Measurements from ENCODE around the gene TNFRSF1A. TPM values are rescaled to one million over a fixed set of nuclear protein-coding genes. Genes with fewer than 3 reads are reported as not detected.

Gene TNFRSF1A
- total RNA-seq, 4 donors from 2014 or later = 121 to 190 (median 134) TPM

DNA sequence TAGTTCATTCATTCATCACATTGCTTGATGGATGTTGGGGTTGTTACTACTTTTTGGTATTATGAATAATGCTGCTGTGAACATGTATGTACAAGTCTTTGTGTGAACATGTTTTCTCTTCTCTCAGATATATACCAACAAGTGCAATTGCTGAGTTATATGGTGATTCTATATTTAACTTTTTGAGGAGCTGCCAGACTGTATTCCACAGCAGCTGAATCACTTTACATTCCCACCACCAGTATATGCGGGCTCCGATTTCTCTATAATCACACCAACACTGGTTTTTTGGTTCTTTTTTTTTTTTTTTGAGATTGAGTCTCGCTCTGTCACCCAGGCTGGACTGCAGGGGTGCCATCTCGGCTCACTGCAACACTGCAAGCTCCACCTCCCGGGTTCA, 53.6 kb downstream of the TNFRSF1A start:
- Histone ChIP-seq H3K4me1 (peaks cover 0 to 52% (median 18%) of the 10 kb centered on the region in 3 donors), H3K4me3 (no peak overlapping the region), H3K27ac (peak overlapping the region in 3 of 4 donors; percentile 56 to 65 (median 62)), H3K27me3 (no peaks in the 10 kb centered on the region), H3K36me3 (no peaks in the 10 kb centered on the region), H3K9me3 (no peaks in the 10 kb centered on the region)
- whole genome bisulfite sequencing, 2 donors = 41 to 45% methylated on average over 5 of the region's 5 CpGs
- no peak for DNase-seq
- intact Hi-C loops (cut with DNase I) = no loop called here
- TF ChIP-seq POLR2A (IDR thresholded peaks at IDR 0.05) (no peak), CTCF (IDR thresholded peaks at IDR 0.05) (no peak)

DNA sequence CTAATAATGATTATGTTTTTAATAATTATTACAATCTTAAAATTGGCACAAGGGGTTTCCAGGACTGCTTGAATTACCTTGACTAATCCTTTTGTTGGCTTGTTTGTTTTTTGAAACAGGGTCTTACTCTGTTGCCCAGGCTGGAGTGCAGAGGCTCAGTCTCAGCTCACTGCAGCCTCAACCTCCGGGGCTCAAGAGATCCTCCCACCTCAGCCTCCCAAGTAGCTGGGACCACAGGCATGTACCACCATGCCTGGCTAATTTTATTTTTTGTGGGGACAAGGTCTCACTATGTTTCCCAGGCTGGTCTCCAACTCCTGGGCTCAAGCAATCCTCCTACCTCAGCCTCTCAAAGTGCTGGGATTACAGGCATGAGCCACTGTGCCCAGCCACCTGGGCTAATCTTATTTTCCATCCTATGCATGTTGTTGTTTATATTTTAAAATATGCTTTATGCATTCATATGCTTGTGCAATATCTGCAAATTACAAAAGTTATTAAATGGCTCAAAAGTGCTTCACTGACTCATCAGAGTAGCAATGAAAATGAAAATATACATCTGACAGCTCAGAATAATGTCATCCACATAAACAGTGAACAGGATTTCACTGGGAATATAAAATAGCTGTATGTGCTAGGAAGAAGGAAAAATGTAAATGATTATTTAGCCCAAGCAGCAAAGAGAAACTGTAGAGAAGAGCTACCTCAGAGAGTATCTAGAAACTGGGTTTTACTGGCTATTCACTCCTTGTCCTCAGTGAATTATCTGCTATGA, 56.2 kb downstream of the TNFRSF1A start:
- Histone ChIP-seq H3K4me1 (peaks cover 4 to 56% (median 18%) of the 10 kb centered on the region in 3 donors), H3K4me3 (no peak overlapping the region), H3K27ac (peak overlapping the region in 3 of 4 donors; percentile 14 to 65 (median 63)), H3K36me3 (no peaks in the 10 kb centered on the region), H3K27me3 (no peaks in the 10 kb centered on the region), H3K9me3 (no peaks in the 10 kb centered on the region)
- intact Hi-C loops (cut with DNase I) = loop anchor here (2.0 kb wide), 1 partner anchor 91 kb away; no protein-coding TSS in a partner anchor
- 13 to 38% methylated on average over 1 of the region's 1 CpG for WGBS, 2 donors
- TF ChIP-seq POLR2A (IDR thresholded peaks at IDR 0.05) (no peak), CTCF (IDR thresholded peaks at IDR 0.05) (no peak)
- DNase-seq = no peak

- DNase-seq = no peak
- WGBS, 2 donors = 1 to 2% methylated on average over 8 of the region's 8 CpGs
- Histone ChIP-seq H3K9me3 (no peaks in the 10 kb centered on the region), H3K4me1 (peaks cover 9 to 62% (median 22%) of the 10 kb centered on the region in 3 donors), H3K36me3 (no peaks in the 10 kb centered on the region), H3K27me3 (no peaks in the 10 kb centered on the region), H3K27ac (peak overlapping the region in 2 of 4 donors; percentile 63 to 65), H3K4me3 (no peak overlapping the region)
- no peak for TF ChIP-seq POLR2A (IDR thresholded peaks at IDR 0.05)
- peak; percentile 70 to 95 (median 94) for TF ChIP-seq CTCF (IDR thresholded peaks at IDR 0.05)
- intact Hi-C loops (cut with DNase I) = loop anchor here (2.0 kb wide), 1 partner anchor 90 kb away; no protein-coding TSS in a partner anchor
Observed at GRCh38 chr12:6285063-6285477, 56.8 kb downstream of the TNFRSF1A start.

DNA sequence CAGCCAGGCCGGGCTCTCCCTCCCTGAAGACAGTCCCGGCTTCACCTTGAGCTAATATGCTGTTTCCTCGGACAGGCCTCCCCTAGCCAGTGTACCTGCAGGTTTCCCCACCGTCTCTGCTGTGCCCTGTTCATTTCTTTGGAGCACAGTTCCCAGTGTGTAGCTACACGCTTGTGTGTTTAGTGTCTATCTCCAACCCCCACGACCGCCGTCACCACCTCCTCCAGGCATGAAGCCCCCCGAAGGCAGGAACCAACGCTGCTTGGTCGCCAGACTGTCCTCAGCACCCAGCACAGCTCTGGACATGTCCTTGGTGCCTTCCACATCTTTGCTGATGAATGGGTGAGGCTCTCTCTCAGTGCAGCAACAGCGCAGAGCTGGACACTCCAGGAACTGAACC, 57.6 kb downstream of the TNFRSF1A start:
- no peak for DNase-seq
- intact Hi-C loops (cut with DNase I) = loop anchor here (2.0 to 5.0 kb wide), 2 partner anchors 89 to 222 kb away; no protein-coding TSS in a partner anchor
- Histone ChIP-seq H3K4me3 (no peak overlapping the region), H3K36me3 (no peaks in the 10 kb centered on the region), H3K9me3 (no peaks in the 10 kb centered on the region), H3K27me3 (no peaks in the 10 kb centered on the region), H3K4me1 (peaks cover 15 to 70% (median 29%) of the 10 kb centered on the region in 3 donors), H3K27ac (peak overlapping the region in 2 of 4 donors; percentile 63 to 65)
- TF ChIP-seq POLR2A (IDR thresholded peaks at IDR 0.05) = no peak
- TF ChIP-seq CTCF (IDR thresholded peaks at IDR 0.05) = no peak
- 84 to 90% methylated on average over 5 to 11 of the region's 12 CpGs for WGBS, 2 donors

DNA sequence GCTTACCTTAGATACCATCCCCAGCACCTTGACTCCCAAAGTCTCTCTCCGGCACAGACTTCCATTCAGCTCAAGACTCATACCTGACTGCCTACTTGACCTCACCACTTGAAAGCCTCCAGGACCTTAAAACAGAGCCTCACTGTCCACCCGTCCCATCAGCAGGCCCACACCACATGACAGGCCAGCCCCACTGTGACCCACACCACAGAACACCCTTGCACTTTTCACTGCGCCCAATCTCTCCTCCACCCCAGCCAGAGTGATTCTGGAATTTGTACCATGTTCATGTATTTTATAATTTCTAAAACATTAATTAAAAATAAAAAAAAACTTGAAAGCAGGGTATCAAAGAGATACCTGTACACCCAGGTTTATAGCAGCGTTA, 59.4 kb downstream of the TNFRSF1A start:
- TF ChIP-seq POLR2A (IDR thresholded peaks at IDR 0.05) = no peak
- no peak for TF ChIP-seq CTCF (IDR thresholded peaks at IDR 0.05)
- Histone ChIP-seq H3K4me3 (no peak overlapping the region), H3K9me3 (no peaks in the 10 kb centered on the region), H3K27ac (no peak overlapping the region), H3K27me3 (no peaks in the 10 kb centered on the region), H3K4me1 (peaks cover 29 to 72% (median 40%) of the 10 kb centered on the region in 3 donors), H3K36me3 (no peaks in the 10 kb centered on the region)
- 91 to 94% methylated on average over 4 of the region's 4 CpGs for WGBS, 2 donors
- no peak for DNase-seq
- intact Hi-C loops (cut with DNase I) = loop anchor here (5.0 kb wide), 1 partner anchor 220 kb away; no protein-coding TSS in a partner anchor

Measured in esophagus squamous epithelium (tissue), 5 donors.